Measurements from ENCODE around the gene SCYGR3.

DNA sequence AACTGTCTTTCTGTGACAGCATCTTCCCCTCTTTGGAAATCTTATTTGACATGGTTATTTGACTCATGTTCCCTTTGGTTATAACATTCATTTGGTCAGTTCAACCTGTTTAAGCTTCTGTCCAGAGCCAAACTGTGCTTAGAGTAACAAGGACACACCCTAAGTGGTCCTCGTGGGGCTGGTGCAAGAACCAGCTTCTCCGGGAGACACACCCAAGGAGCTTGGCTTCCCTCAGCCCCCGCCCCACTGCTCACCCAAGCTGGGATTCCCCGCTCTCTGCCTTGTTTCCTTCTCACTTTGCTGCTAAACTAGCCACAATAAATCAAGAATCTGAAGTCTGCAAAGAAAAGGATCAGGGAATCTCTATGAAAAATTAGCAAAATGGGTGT, 1.4 kb downstream of the SCYGR3 start:
- no peak for TF ChIP-seq POLR2A (IDR thresholded peaks at IDR 0.05)
- TF ChIP-seq, protein P1, sequence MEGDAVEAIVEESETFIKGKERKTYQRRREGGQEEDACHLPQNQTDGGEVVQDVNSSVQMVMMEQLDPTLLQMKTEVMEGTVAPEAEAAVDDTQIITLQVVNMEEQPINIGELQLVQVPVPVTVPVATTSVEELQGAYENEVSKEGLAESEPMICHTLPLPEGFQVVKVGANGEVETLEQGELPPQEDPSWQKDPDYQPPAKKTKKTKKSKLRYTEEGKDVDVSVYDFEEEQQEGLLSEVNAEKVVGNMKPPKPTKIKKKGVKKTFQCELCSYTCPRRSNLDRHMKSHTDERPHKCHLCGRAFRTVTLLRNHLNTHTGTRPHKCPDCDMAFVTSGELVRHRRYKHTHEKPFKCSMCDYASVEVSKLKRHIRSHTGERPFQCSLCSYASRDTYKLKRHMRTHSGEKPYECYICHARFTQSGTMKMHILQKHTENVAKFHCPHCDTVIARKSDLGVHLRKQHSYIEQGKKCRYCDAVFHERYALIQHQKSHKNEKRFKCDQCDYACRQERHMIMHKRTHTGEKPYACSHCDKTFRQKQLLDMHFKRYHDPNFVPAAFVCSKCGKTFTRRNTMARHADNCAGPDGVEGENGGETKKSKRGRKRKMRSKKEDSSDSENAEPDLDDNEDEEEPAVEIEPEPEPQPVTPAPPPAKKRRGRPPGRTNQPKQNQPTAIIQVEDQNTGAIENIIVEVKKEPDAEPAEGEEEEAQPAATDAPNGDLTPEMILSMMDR (IDR thresholded peaks at IDR 0.05) = no peak
